CD4-positive, alpha-beta T cell treated with Interferon alpha-2 for 1 hour (primary cell): ENCODE data around the gene ZBTB38.
A peak's percentile ranks its signal among the peaks of the same experiment; 100 is the strongest.

Experiments
- DNase-seq, 2 donors: peaks; one replicate each; pipeline ENCODE4 v3.0.0-alpha.2; 2020 to 2022

The ZBTB38 gene

GRCh38 chr3:141367038-141367730 is 1.1 kb upstream of the ZBTB38 start:
- no peak for DNase-seq

GRCh38 chr3:141368925-141369794 is 856 bp downstream of the ZBTB38 start:
- no peak for DNase-seq

- peak; percentile 83 to 93 for DNase-seq
Measured at GRCh38 chr3:141370065-141370533, 1.8 kb downstream of the ZBTB38 start.

GRCh38 chr3:141371882-141372281 is 3.6 kb downstream of the ZBTB38 start:
- no peak for DNase-seq

- DNase-seq, result no peak
Measured at GRCh38 chr3:141372656-141373055, 4.4 kb downstream of the ZBTB38 start.

GRCh38 chr3:141373232-141373631 is 4.9 kb downstream of the ZBTB38 start:
- no peak for DNase-seq

- no peak for DNase-seq
Measured at GRCh38 chr3:141373768-141374526, 5.6 kb downstream of the ZBTB38 start.

GRCh38 chr3:141375381-141376301 is 7.3 kb downstream of the ZBTB38 start:
- DNase-seq, result peak in 1 of 2 donors; percentile 19

GRCh38 chr3:141377377-141377776 is 9.1 kb downstream of the ZBTB38 start:
- no peak for DNase-seq

GRCh38 chr3:141378556-141378955 is 10.3 kb downstream of the ZBTB38 start:
- DNase-seq, result no peak

GRCh38 chr3:141379250-141379966 is 11.1 kb downstream of the ZBTB38 start:
- DNase-seq, result peak; percentile 19 to 55

- no peak for DNase-seq
Measured at GRCh38 chr3:141380279-141380678, 12.0 kb downstream of the ZBTB38 start.

- no peak for DNase-seq
Measured at GRCh38 chr3:141380987-141381386, 12.7 kb downstream of the ZBTB38 start.

- no peak for DNase-seq
Measured at GRCh38 chr3:141382571-141382970, 14.3 kb downstream of the ZBTB38 start.

GRCh38 chr3:141383555-141384129 is 15.3 kb downstream of the ZBTB38 start:
- DNase-seq, result no peak

GRCh38 chr3:141384157-141384556 is 15.9 kb downstream of the ZBTB38 start:
- no peak for DNase-seq

- DNase-seq, result no peak
Measured at GRCh38 chr3:141384575-141384974, 16.3 kb downstream of the ZBTB38 start.

- DNase-seq, result no peak
Measured at GRCh38 chr3:141385406-141386125, 17.3 kb downstream of the ZBTB38 start.

- no peak for DNase-seq
Measured at GRCh38 chr3:141386126-141386488, 17.8 kb downstream of the ZBTB38 start.

- DNase-seq, result peak in 1 of 2 donors; percentile 24
Measured at GRCh38 chr3:141386611-141387111, 18.4 kb downstream of the ZBTB38 start.
